ENCODE data around the gene GCN1. TPM values are rescaled to one million over a fixed set of nuclear protein-coding genes. Genes with fewer than 3 reads are reported as not detected.

Gene GCN1
- total RNA-seq, 1 experiment from 2014 or later, result 116 TPM

GRCh38 chr12:120206228-120206627 is 11.7 kb upstream of the GCN1 start:
- H3K36me3 ChIP-seq (ENCODE audit: low read depth), result no peaks in the 10 kb centered on the region
- no peak overlapping the region for H3K4me2 ChIP-seq
- no peaks in the 10 kb centered on the region for H3K27me3 ChIP-seq (ENCODE audit: insufficient read depth, low read depth)
- no peak overlapping the region for H2AFZ ChIP-seq
- TF ChIP-seq CTCF (conservative IDR thresholded peaks at IDR 0.05) (no peak), EZH2 (IDR thresholded peaks at IDR 0.05; ENCODE audit: low read depth) (no peak)
- H4K20me1 ChIP-seq (ENCODE audit: insufficient read depth), result no peaks in the 10 kb centered on the region
- CTCF ChIA-PET, result no interaction called here
- POLR2A ChIA-PET (ENCODE audit: unreplicated experiment), result interaction anchor here (0.6 kb wide), 1 partner anchor 1343 kb away, joined by 4 read pairs; no protein-coding TSS in a partner anchor
- no peak overlapping the region for H3K4me3 ChIP-seq
- no peaks in the 10 kb centered on the region for H3K4me1 ChIP-seq (replicated peaks; ENCODE audit: insufficient read depth)
- DNase-seq, result no peak
- no peaks in the 10 kb centered on the region for H3K79me2 ChIP-seq (ENCODE audit: low read depth)
- no peak overlapping the region for H3K27ac ChIP-seq
- intact Hi-C loops (cut with micrococcal nuclease; ENCODE audit: unreplicated experiment), result no loop called here
- peaks cover 3% of the 10 kb centered on the region; the same call in 1 of the 2 replicates for H3F3A ChIP-seq (ENCODE audit: insufficient read depth, low read depth)
- BruUV-seq (replicated peaks), result no TSS peak
- no peaks in the 10 kb centered on the region for H3K9me3 ChIP-seq (ENCODE audit: insufficient read depth, low read depth)
- no peaks in the 10 kb centered on the region for H3K9me2 ChIP-seq (ENCODE audit: insufficient read depth)

- no peak overlapping the region for H3K4me3 ChIP-seq
- BruUV-seq (replicated peaks), result no TSS peak
- POLR2A ChIA-PET (ENCODE audit: unreplicated experiment), result interaction anchor here (0.6 kb wide), 1 partner anchor 35 kb away, joined by 3 read pairs; no protein-coding TSS in a partner anchor
- intact Hi-C loops (cut with micrococcal nuclease; ENCODE audit: unreplicated experiment), result no loop called here
- CTCF ChIA-PET, result no interaction called here
- no peak for TF ChIP-seq EZH2 (IDR thresholded peaks at IDR 0.05; ENCODE audit: low read depth)
- no peak for TF ChIP-seq CTCF (conservative IDR thresholded peaks at IDR 0.05)
- no peak overlapping the region for H3K27ac ChIP-seq
- H3K9me3 ChIP-seq (ENCODE audit: insufficient read depth, low read depth), result no peaks in the 10 kb centered on the region
- H3K79me2 ChIP-seq (ENCODE audit: low read depth), result peaks cover 18% of the 10 kb centered on the region
- H2AFZ ChIP-seq, result no peak overlapping the region
- peaks cover 12% of the 10 kb centered on the region for H3K36me3 ChIP-seq (ENCODE audit: low read depth)
- H3K9me2 ChIP-seq (ENCODE audit: insufficient read depth), result no peaks in the 10 kb centered on the region
- no peak for DNase-seq
- H3K4me1 ChIP-seq (replicated peaks; ENCODE audit: insufficient read depth), result peaks cover 6% of the 10 kb centered on the region
- no peak overlapping the region for H3K4me2 ChIP-seq
- peaks cover 13% of the 10 kb centered on the region for H4K20me1 ChIP-seq (ENCODE audit: insufficient read depth)
- H3F3A ChIP-seq (ENCODE audit: insufficient read depth, low read depth), result peaks cover 19% of the 10 kb centered on the region
- H3K27me3 ChIP-seq (ENCODE audit: insufficient read depth, low read depth), result no peaks in the 10 kb centered on the region
Observed at GRCh38 chr12:120204171-120204570, 9.7 kb upstream of the GCN1 start.

- intact Hi-C loops (cut with micrococcal nuclease; ENCODE audit: unreplicated experiment), result loop anchor here (2.0 kb wide), 1 partner anchor 28 kb away; no protein-coding TSS in a partner anchor
- H3K4me3 ChIP-seq, result peak overlapping the region; percentile 64
- peaks cover 43% of the 10 kb centered on the region for H3K79me2 ChIP-seq (ENCODE audit: low read depth)
- peaks cover 28% of the 10 kb centered on the region for H3K36me3 ChIP-seq (ENCODE audit: low read depth)
- peak overlapping the region; percentile 100 for H3K4me2 ChIP-seq
- peak overlapping the region; percentile 93 for H3K27ac ChIP-seq
- H4K20me1 ChIP-seq (ENCODE audit: insufficient read depth), result peaks cover 41% of the 10 kb centered on the region
- H3K4me1 ChIP-seq (replicated peaks; ENCODE audit: insufficient read depth), result peaks cover 42% of the 10 kb centered on the region
- no peaks in the 10 kb centered on the region for H3K9me3 ChIP-seq (ENCODE audit: insufficient read depth, low read depth)
- no peaks in the 10 kb centered on the region for H3K27me3 ChIP-seq (ENCODE audit: insufficient read depth, low read depth)
- H2AFZ ChIP-seq, result no peak overlapping the region
- BruUV-seq (replicated peaks), result TSS peak; percentile 51
- ChIA-PET POLR2A (ENCODE audit: unreplicated experiment) (interaction anchor here (0.7 to 1.6 kb wide), 4 partner anchors 48 to 381 kb away, joined by 8 to 58 read pairs (median 17); partner anchors contain the start of genes POP5 and RNU4-2), CTCF (interaction anchor here (1.1 to 1.3 kb wide), 5 partner anchors 18 to 102 kb away, joined by 4 to 13 read pairs (median 8); partner anchors contain the start of genes PXN, RNU4-2 and SIRT4)
- no peaks in the 10 kb centered on the region for H3K9me2 ChIP-seq (ENCODE audit: insufficient read depth)
- TF ChIP-seq CTCF (conservative IDR thresholded peaks at IDR 0.05) (no peak), EZH2 (IDR thresholded peaks at IDR 0.05; ENCODE audit: low read depth) (no peak)
- H3F3A ChIP-seq (ENCODE audit: insufficient read depth, low read depth), result peaks cover 56% of the 10 kb centered on the region
- no peak for DNase-seq
Observed at GRCh38 chr12:120200364-120200800, 5.9 kb upstream of the GCN1 start.

All from PC-9 (cell line).